ENCODE measurements around the gene ARHGAP10. TPM values are rescaled to one million over a fixed set of nuclear protein-coding genes. Genes with fewer than 3 reads are reported as not detected.

ARHGAP10 gene
- total RNA-seq, 1 donor from 2014 or later, result 28.0 TPM

DNA sequence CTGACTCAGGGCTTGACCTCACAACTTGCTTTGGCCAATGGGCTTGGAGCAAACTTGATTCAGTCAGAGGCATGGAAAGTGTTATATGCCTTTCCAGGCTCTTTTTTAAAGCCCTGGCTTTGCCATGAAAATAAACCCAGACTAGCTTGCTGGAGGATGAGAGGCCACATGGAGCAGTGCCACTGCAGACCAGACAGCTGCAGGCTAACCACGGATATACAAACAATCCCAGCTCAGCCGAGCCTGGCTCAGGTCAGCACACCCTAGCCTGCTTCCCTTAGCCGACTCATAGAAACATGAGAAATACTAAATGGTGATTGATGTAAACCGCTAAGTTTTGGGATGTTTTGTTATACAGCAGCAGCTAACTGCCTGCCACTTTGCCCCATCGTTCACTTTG lies 345.1 kb downstream of the ARHGAP10 start:
- H3K9ac ChIP-seq (ENCODE audit: low read length), result no peak overlapping the region
- no peaks in the 10 kb centered on the region for H3K4me1 ChIP-seq (ENCODE audit: insufficient read depth, low read length)
- no peaks in the 10 kb centered on the region for H4K20me1 ChIP-seq (ENCODE audit: insufficient read depth, low read length)
- H3K9me3 Mint-ChIP-seq (ENCODE audit: unreplicated experiment), result peaks cover 19% of the 10 kb centered on the region
- no peak overlapping the region for H3K4me2 ChIP-seq (ENCODE audit: low read length)
- peak; percentile 36 for DNase-seq (ENCODE audit: low read depth)
- H3K4me1 Mint-ChIP-seq (ENCODE audit: low read depth, unreplicated experiment), result no peaks in the 10 kb centered on the region
- H3K27ac ChIP-seq (ENCODE audit: low read depth, low read length), result no peak overlapping the region
- no peaks in the 10 kb centered on the region for H3K9me3 ChIP-seq (ENCODE audit: insufficient read depth, low read depth, low read length)
- H3K27ac Mint-ChIP-seq (ENCODE audit: unreplicated experiment), result no peak overlapping the region
- no peak overlapping the region for H2AFZ ChIP-seq (ENCODE audit: low read depth, low read length)
- H3K4me3 Mint-ChIP-seq (ENCODE audit: unreplicated experiment), result no peak overlapping the region
- no peaks in the 10 kb centered on the region for H3K79me2 ChIP-seq (ENCODE audit: insufficient read depth, low read length)
- no peak for FAIRE-seq
- H3K27me3 Mint-ChIP-seq (ENCODE audit: low read depth, unreplicated experiment), result no peaks in the 10 kb centered on the region
- H3K4me3 ChIP-seq (ENCODE audit: insufficient read depth, low read depth, low read length), result no peak overlapping the region
- TF ChIP-seq, protein P1, sequence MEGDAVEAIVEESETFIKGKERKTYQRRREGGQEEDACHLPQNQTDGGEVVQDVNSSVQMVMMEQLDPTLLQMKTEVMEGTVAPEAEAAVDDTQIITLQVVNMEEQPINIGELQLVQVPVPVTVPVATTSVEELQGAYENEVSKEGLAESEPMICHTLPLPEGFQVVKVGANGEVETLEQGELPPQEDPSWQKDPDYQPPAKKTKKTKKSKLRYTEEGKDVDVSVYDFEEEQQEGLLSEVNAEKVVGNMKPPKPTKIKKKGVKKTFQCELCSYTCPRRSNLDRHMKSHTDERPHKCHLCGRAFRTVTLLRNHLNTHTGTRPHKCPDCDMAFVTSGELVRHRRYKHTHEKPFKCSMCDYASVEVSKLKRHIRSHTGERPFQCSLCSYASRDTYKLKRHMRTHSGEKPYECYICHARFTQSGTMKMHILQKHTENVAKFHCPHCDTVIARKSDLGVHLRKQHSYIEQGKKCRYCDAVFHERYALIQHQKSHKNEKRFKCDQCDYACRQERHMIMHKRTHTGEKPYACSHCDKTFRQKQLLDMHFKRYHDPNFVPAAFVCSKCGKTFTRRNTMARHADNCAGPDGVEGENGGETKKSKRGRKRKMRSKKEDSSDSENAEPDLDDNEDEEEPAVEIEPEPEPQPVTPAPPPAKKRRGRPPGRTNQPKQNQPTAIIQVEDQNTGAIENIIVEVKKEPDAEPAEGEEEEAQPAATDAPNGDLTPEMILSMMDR (IDR thresholded peaks at IDR 0.05; ENCODE audit: insufficient read depth, low read depth, low read length), result no peak
- no peak for TF ChIP-seq EZH2 (IDR thresholded peaks at IDR 0.05; ENCODE audit: insufficient read depth, low read length)
- no peaks in the 10 kb centered on the region for H3K27me3 ChIP-seq (ENCODE audit: insufficient read depth, low read length)
- H3K36me3 Mint-ChIP-seq (ENCODE audit: low read depth, unreplicated experiment), result peaks cover 52% of the 10 kb centered on the region
- peaks cover 6% of the 10 kb centered on the region for H3K36me3 ChIP-seq (ENCODE audit: insufficient read depth, low read length)

DNA sequence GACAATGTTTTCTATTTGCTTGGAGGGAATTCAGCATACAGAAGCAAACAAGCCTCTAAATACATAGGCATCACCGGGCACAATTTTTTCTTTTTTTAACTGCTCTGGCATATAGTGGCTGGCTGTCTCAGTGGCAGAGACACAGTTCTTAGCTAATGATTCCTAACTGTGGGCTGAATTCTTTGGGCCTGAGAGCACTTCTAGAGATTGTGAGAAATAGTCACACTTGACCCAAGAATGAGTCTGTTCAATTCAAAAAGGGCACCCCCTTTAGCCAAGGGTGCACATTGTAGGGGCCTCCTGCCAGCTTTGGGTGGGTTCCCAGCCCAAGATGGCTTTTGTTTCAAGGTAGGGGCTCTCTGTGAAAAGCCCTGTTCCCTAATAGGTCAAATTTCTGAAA lies 345.7 kb downstream of the ARHGAP10 start:
- H3K4me2 ChIP-seq (ENCODE audit: low read length), result no peak overlapping the region
- H3K27me3 ChIP-seq (ENCODE audit: insufficient read depth, low read length), result no peaks in the 10 kb centered on the region
- peaks cover 6% of the 10 kb centered on the region for H3K36me3 ChIP-seq (ENCODE audit: insufficient read depth, low read length)
- H3K79me2 ChIP-seq (ENCODE audit: insufficient read depth, low read length), result no peaks in the 10 kb centered on the region
- H2AFZ ChIP-seq (ENCODE audit: low read depth, low read length), result no peak overlapping the region
- H3K27ac ChIP-seq (ENCODE audit: low read depth, low read length), result no peak overlapping the region
- no peak overlapping the region for H3K4me3 ChIP-seq (ENCODE audit: insufficient read depth, low read depth, low read length)
- H3K27ac Mint-ChIP-seq (ENCODE audit: unreplicated experiment), result no peak overlapping the region
- no peaks in the 10 kb centered on the region for H3K4me1 ChIP-seq (ENCODE audit: insufficient read depth, low read length)
- no peaks in the 10 kb centered on the region for H3K4me1 Mint-ChIP-seq (ENCODE audit: low read depth, unreplicated experiment)
- H3K9me3 ChIP-seq (ENCODE audit: insufficient read depth, low read depth, low read length), result no peaks in the 10 kb centered on the region
- DNase-seq (ENCODE audit: low read depth) (no peak), FAIRE-seq (no peak)
- H4K20me1 ChIP-seq (ENCODE audit: insufficient read depth, low read length), result no peaks in the 10 kb centered on the region
- H3K36me3 Mint-ChIP-seq (ENCODE audit: low read depth, unreplicated experiment), result peaks cover 51% of the 10 kb centered on the region
- no peaks in the 10 kb centered on the region for H3K27me3 Mint-ChIP-seq (ENCODE audit: low read depth, unreplicated experiment)
- peaks cover 19% of the 10 kb centered on the region for H3K9me3 Mint-ChIP-seq (ENCODE audit: unreplicated experiment)
- TF ChIP-seq, protein P1 (IDR thresholded peaks at IDR 0.05; ENCODE audit: insufficient read depth, low read depth, low read length), result no peak
- no peak for TF ChIP-seq EZH2 (IDR thresholded peaks at IDR 0.05; ENCODE audit: insufficient read depth, low read length)
- H3K4me3 Mint-ChIP-seq (ENCODE audit: unreplicated experiment), result no peak overlapping the region
- H3K9ac ChIP-seq (ENCODE audit: low read length), result no peak overlapping the region

DNA sequence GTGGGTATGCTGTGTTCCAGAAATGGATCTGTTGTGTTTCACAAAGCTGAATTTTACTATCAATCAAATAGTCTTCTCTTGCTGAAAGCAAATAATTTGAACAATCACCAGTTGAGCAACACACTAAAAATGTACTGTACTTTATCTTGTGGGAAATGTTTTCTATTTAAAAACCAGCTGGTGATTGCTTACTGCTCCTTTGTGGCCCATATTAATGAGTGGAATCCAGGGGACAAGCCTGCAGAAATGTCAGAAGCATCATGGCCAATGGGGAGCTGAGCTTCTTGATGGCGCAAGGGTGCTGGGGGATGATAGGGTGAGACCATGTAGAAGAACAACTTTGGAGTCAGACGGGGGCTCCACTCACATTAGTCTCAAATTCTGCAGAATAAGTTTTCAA lies 346.2 kb downstream of the ARHGAP10 start:
- no peak overlapping the region for H3K27ac Mint-ChIP-seq (ENCODE audit: unreplicated experiment)
- H3K9me3 Mint-ChIP-seq (ENCODE audit: unreplicated experiment), result peaks cover 19% of the 10 kb centered on the region
- H3K4me3 ChIP-seq (ENCODE audit: insufficient read depth, low read depth, low read length), result no peak overlapping the region
- H3K79me2 ChIP-seq (ENCODE audit: insufficient read depth, low read length), result no peaks in the 10 kb centered on the region
- no peak overlapping the region for H3K4me3 Mint-ChIP-seq (ENCODE audit: unreplicated experiment)
- H4K20me1 ChIP-seq (ENCODE audit: insufficient read depth, low read length), result no peaks in the 10 kb centered on the region
- no peaks in the 10 kb centered on the region for H3K4me1 Mint-ChIP-seq (ENCODE audit: low read depth, unreplicated experiment)
- no peak overlapping the region for H3K27ac ChIP-seq (ENCODE audit: low read depth, low read length)
- FAIRE-seq (no peak), DNase-seq (ENCODE audit: low read depth) (no peak)
- H3K36me3 Mint-ChIP-seq (ENCODE audit: low read depth, unreplicated experiment), result peaks cover 49% of the 10 kb centered on the region
- no peaks in the 10 kb centered on the region for H3K4me1 ChIP-seq (ENCODE audit: insufficient read depth, low read length)
- H3K9ac ChIP-seq (ENCODE audit: low read length), result no peak overlapping the region
- H3K9me3 ChIP-seq (ENCODE audit: insufficient read depth, low read depth, low read length), result no peaks in the 10 kb centered on the region
- TF ChIP-seq EZH2 (IDR thresholded peaks at IDR 0.05; ENCODE audit: insufficient read depth, low read length), result no peak
- TF ChIP-seq, protein P1 (IDR thresholded peaks at IDR 0.05; ENCODE audit: insufficient read depth, low read depth, low read length), result no peak
- no peak overlapping the region for H2AFZ ChIP-seq (ENCODE audit: low read depth, low read length)
- H3K27me3 Mint-ChIP-seq (ENCODE audit: low read depth, unreplicated experiment), result no peaks in the 10 kb centered on the region
- no peaks in the 10 kb centered on the region for H3K27me3 ChIP-seq (ENCODE audit: insufficient read depth, low read length)
- H3K4me2 ChIP-seq (ENCODE audit: low read length), result no peak overlapping the region
- peaks cover 6% of the 10 kb centered on the region for H3K36me3 ChIP-seq (ENCODE audit: insufficient read depth, low read length)

Data from astrocyte (in vitro differentiated cells and primary cell).